Stimulated activated CD8-positive, alpha-beta memory T cell treated with anti-CD3 and anti-CD28 coated beads, Interleukin-15, amount 100 ng/mL, for 48 hours (primary cell): ENCODE data around the gene STYXL2.

Experiments used
- DNase-seq, 2 donors: peaks; one replicate each; pipeline ENCODE4 v3.0.0-alpha.2; 2020; ENCODE audit warnings: low read depth in 2 of 2

Gene STYXL2

GRCh38 chr1:167093846-167094516, at the start of gene STYXL2:
Gene STYXL2 (plus strand): TSS chr1:167094075. CDS start chr1:167094850, 775 bp downstream.
- no peak for DNase-seq

- DNase-seq = no peak
These were observed 42.0 kb upstream of the STYXL2 start for GRCh38 chr1:167051907-167052306.

GRCh38 chr1:167052389-167052788, 41.5 kb upstream of the STYXL2 start:
- no peak for DNase-seq

- no peak for DNase-seq
These were observed 39.3 kb upstream of the STYXL2 start for GRCh38 chr1:167054531-167054930.

- DNase-seq = no peak
These were observed 38.8 kb upstream of the STYXL2 start for GRCh38 chr1:167054946-167055630.

GRCh38 chr1:167056529-167057231, 37.2 kb upstream of the STYXL2 start:
- DNase-seq = no peak

GRCh38 chr1:167057241-167057688, 36.6 kb upstream of the STYXL2 start:
- no peak for DNase-seq

- peak; percentile 36 for DNase-seq
These were observed 34.6 kb upstream of the STYXL2 start for GRCh38 chr1:167059045-167059808.

- no peak for DNase-seq
These were observed 34.1 kb upstream of the STYXL2 start for GRCh38 chr1:167059809-167060107.

GRCh38 chr1:167060141-167061072, 33.5 kb upstream of the STYXL2 start:
- no peak for DNase-seq

GRCh38 chr1:167061073-167061464, 32.8 kb upstream of the STYXL2 start:
- no peak for DNase-seq

- DNase-seq = no peak
These were observed 29.3 kb upstream of the STYXL2 start for GRCh38 chr1:167064621-167065020.

GRCh38 chr1:167065471-167065870, 28.4 kb upstream of the STYXL2 start:
- no peak for DNase-seq

- DNase-seq = peak; percentile 56 to 61
These were observed 27.3 kb upstream of the STYXL2 start for GRCh38 chr1:167066333-167067122.

GRCh38 chr1:167067904-167068303, 26.0 kb upstream of the STYXL2 start:
- no peak for DNase-seq

GRCh38 chr1:167068761-167069160, 25.1 kb upstream of the STYXL2 start:
- no peak for DNase-seq

GRCh38 chr1:167071286-167071685, 22.6 kb upstream of the STYXL2 start:
- no peak for DNase-seq

- no peak for DNase-seq
These were observed 17.7 kb upstream of the STYXL2 start for GRCh38 chr1:167076136-167076710.

- DNase-seq = no peak
These were observed 16.6 kb upstream of the STYXL2 start for GRCh38 chr1:167077128-167077867.
